H4 (cell line): ENCODE results near the gene GDPD3. TPM values are rescaled to one million over a fixed set of nuclear protein-coding genes. Genes with fewer than 3 reads are reported as not detected.

ENCODE experiments used
- DNase-seq: peaks from one replicate; pipeline ENCODE4 v3.0.0-alpha.2; 2015; ENCODE audit warnings: low spot score
- total RNA-seq: library from RNA; depleted of rRNA; stranded (reverse); fragments of >200 nt; shearing (Covaris generic); gene quantifications from 2 replicates; pipeline ENCODE4 v1.2.3, GENCODE V29; 2014; rRNA removed

GDPD3 gene
- total RNA-seq, 1 experiment from 2014 or later = not detected

DNA sequence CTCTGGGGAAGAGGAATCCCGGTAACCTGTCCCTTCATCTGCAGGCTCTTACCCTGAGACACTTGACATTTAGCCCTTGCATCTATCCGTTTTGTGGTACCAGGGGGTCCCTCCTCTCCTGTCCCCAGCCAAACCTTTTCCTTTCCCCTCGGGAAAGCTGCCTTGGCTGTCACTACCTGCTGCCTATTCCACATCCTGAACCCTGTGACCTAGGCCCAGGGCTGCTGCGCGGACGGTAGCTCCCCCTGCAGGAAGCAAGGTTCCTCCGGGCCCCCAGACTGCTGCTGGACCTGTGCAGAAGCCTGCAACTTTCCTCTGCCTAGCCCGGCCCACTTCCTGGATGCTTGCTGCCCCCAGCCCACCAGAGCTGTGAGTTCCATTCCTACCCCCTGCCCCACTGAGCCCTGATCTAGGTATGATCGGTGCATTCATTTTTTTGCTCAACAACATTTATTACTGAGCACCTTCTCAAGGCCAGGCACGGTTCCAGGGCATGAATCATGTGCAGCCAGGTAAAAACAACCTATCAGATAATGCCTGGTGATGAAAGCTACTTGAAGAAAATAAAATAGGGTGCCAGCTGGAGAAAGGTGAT is 58.3 kb downstream of the GDPD3 start:
- no peak for DNase-seq

Other genes with a start within 250 kb of the GDPD3 start
- gene SEZ6L2, start 214.0 kb downstream of the GDPD3 start, total RNA-seq = 6.8 and 10.0 TPM in 2 replicates
- 3.6 and 6.9 TPM in 2 replicates for gene ASPHD1, start 213.0 kb downstream of the GDPD3 start, total RNA-seq
- gene KCTD13, start 187.3 kb downstream of the GDPD3 start, total RNA-seq = 3.3 and 7.4 TPM in 2 replicates
- 60.8 and 85.4 TPM in 2 replicates for gene TMEM219, start 151.5 kb downstream of the GDPD3 start, total RNA-seq
- 11.6 and 17.2 TPM in 2 replicates for gene TAOK2, start 139.7 kb downstream of the GDPD3 start, total RNA-seq
- 18.2 and 24.8 TPM in 2 replicates for gene HIRIP3, start 117.9 kb downstream of the GDPD3 start, total RNA-seq
- gene INO80E, start 117.3 kb downstream of the GDPD3 start, total RNA-seq = 85.3 and 87.1 TPM in 2 replicates
- gene DOC2A, start 102.5 kb downstream of the GDPD3 start, total RNA-seq = 0.12 TPM in 1 of 2 replicates, not detected in the other
- not detected in 2 replicates for gene C16orf92, start 90.3 kb downstream of the GDPD3 start, total RNA-seq
- 0.04 TPM in 1 of 2 replicates, not detected in the other for gene TLCD3B, start 82.3 kb downstream of the GDPD3 start, total RNA-seq
- 1,896 and 1,920 TPM in 2 replicates for gene ALDOA, start 47.8 kb downstream of the GDPD3 start, total RNA-seq
- gene PPP4C, start 37.5 kb downstream of the GDPD3 start, total RNA-seq = 117 and 139 TPM in 2 replicates
- gene TBX6, start 21.6 kb downstream of the GDPD3 start, total RNA-seq = not detected in 2 replicates
- 4.1 and 6.7 TPM in 2 replicates for gene YPEL3, start 17.3 kb downstream of the GDPD3 start, total RNA-seq
- gene MAPK3, start 9.7 kb upstream of the GDPD3 start, total RNA-seq = 18.3 and 26.6 TPM in 2 replicates
- gene CORO1A, start 70.1 kb upstream of the GDPD3 start, total RNA-seq = 7.3 and 7.9 TPM in 2 replicates
- gene BOLA2B, start 80.1 kb upstream of the GDPD3 start, total RNA-seq = 177 and 278 TPM in 2 replicates
- 24.7 and 61.0 TPM in 2 replicates for gene SLX1A, start 80.3 kb upstream of the GDPD3 start, total RNA-seq
- gene SULT1A3, start 85.7 kb upstream of the GDPD3 start, total RNA-seq = 2.3 and 4.0 TPM in 2 replicates
- 0.43 and 0.46 TPM in 2 replicates for gene NPIPB13, start 134.9 kb upstream of the GDPD3 start, total RNA-seq
- 42.7 and 53.6 TPM in 2 replicates for gene CD2BP2, start 241.8 kb upstream of the GDPD3 start, total RNA-seq